Parathyroid adenoma (tissue), 2 donors: ENCODE results near the gene MT1X.
"Not testable (repeated sequence)": the region's sequence is repeated elsewhere in the genome, so short reads cannot be mapped to it uniquely, and the experiment has no call there.

ENCODE experiments used
- H2AFZ ChIP-seq: fragments of 300-600 bp; sonication (generic); one replicate; pipeline ENCODE4 v1.7.0; 2017; ENCODE audit warnings: antibody characterized with exemption, mild to moderate bottlenecking
- H3K27ac ChIP-seq: fragments of 300-600 bp; sonication (generic); one replicate; pipeline ENCODE4 v1.7.0; 2017
- H3K27me3 ChIP-seq: fragments of 300-600 bp; sonication (generic); one replicate; pipeline ENCODE4 v1.7.0; 2017; ENCODE audit warnings: low read length; ENCODE audit not compliant: control insufficient read depth, insufficient read depth
- H3K36me3 ChIP-seq: fragments of 300-600 bp; sonication (generic); one replicate; pipeline ENCODE4 v1.7.0; 2017; ENCODE audit warnings: low read length; ENCODE audit not compliant: control insufficient read depth, insufficient read depth
- H3K4me1 ChIP-seq: fragments of 300-600 bp; sonication (generic); one replicate; pipeline ENCODE4 v1.7.0; 2017; ENCODE audit warnings: control low read depth
- H3K4me2 ChIP-seq: fragments of 300-600 bp; sonication (generic); one replicate; pipeline ENCODE4 v1.7.0; 2017; ENCODE audit warnings: low read length
- H3K4me3 ChIP-seq: fragments of 300-600 bp; sonication (generic); one replicate; pipeline ENCODE4 v1.7.0; 2017; ENCODE audit warnings: low read depth, low read length
- H3K79me2 ChIP-seq: fragments of 300-600 bp; sonication (generic); one replicate; pipeline ENCODE4 v1.7.0; 2017; ENCODE audit warnings: control low read depth
- H3K9ac ChIP-seq: fragments of 300-600 bp; sonication (generic); one replicate; pipeline ENCODE4 v1.7.0; 2017; ENCODE audit warnings: mild to moderate bottlenecking
- H3K9me3 ChIP-seq: fragments of 300-600 bp; sonication (generic); one replicate; pipeline ENCODE4 v1.7.0; 2017; ENCODE audit warnings: low read length; ENCODE audit not compliant: control insufficient read depth
- CTCF ChIP-seq: fragments of 300-600 bp; sonication (generic); IDR thresholded peaks from one replicate; pipeline ENCODE4 v1.7.0; 2017; ENCODE audit warnings: antibody characterized with exemption, mild to moderate bottlenecking
- donor health status: primary hyperparathyroidism.

The MT1X gene

GRCh38 chr16:56672761-56673536, 9.3 kb upstream of the MT1X start:
- Histone ChIP-seq H3K4me3 (no peak overlapping the region), H3K36me3 (no peaks in the 10 kb centered on the region), H2AFZ (no peak overlapping the region), H3K27ac (no peak overlapping the region), H3K27me3 (no peaks in the 10 kb centered on the region), H3K9me3 (no peaks in the 10 kb centered on the region), H3K4me1 (no peaks in the 10 kb centered on the region), H3K4me2 (no peak overlapping the region), H3K79me2 (no peaks in the 10 kb centered on the region), H3K9ac (no peak overlapping the region)
- TF ChIP-seq CTCF = no peak

- no peak overlapping the region for H3K27ac ChIP-seq
- no peak overlapping the region for H3K9ac ChIP-seq
- H3K4me2 ChIP-seq = no peak overlapping the region
- no peaks in the 10 kb centered on the region for H3K9me3 ChIP-seq
- H3K4me1 ChIP-seq = no peaks in the 10 kb centered on the region
- no peak overlapping the region for H3K4me3 ChIP-seq
- H3K36me3 ChIP-seq = no peaks in the 10 kb centered on the region
- H3K79me2 ChIP-seq = no peaks in the 10 kb centered on the region
- TF ChIP-seq CTCF = peak; percentile 82
- no peak overlapping the region for H2AFZ ChIP-seq
- no peaks in the 10 kb centered on the region for H3K27me3 ChIP-seq
These were observed 8.3 kb upstream of the MT1X start for GRCh38 chr16:56673921-56674320.

DNA sequence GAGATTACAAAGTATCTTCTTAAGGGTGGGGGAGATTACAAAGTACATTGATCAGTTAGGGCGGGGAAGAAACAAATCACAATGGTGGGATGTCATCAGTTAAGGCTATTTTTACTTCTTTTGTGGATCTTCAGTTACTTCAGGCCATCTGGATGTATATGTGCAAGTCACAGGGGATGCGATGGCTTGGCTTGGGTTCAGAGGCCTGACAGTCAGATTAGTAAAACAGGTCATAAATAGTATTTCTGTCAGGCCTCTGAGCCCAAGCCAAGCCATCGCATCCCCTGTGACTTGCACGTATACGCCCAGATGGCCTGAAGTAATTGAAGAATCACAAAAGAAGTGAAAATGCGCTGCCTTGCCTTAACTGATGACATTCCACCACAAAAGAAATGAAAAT, 7.7 kb upstream of the MT1X start:
- not testable (repeated sequence) for H3K27ac ChIP-seq, H3K9ac ChIP-seq, H3K4me2 ChIP-seq, H3K79me2 ChIP-seq, H3K4me1 ChIP-seq, H2AFZ ChIP-seq, H3K36me3 ChIP-seq, H3K9me3 ChIP-seq, H3K4me3 ChIP-seq, H3K27me3 ChIP-seq

DNA sequence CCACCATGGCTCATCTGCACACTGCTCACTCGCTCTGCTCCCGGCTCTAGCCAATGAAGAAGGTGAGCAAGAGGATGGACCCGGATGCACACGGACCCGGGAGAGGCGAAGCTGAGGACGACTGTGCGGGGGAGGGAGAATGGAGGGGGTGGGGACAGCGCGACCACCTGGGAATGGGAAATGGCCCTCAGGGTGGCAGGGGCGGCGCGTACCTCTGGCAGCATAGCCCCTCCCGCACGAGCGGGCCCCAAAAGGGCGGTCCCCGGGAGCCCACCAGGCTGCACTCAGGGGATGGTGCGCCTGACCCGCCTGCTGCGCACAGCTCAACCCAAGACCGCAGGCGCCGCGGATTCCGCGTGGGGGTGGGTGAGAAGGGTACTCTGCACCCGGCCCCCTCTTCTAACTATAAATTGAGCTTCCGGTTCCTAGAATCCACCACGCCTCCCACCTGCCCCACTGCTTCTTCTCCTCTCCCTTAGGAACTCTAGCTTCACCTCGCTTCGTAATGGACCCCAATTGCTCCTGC, 6.5 kb upstream of the MT1X start:
- H3K27me3 ChIP-seq = no peaks in the 10 kb centered on the region

GRCh38 chr16:56677474-56677873, 4.8 kb upstream of the MT1X start:
- no peak for TF ChIP-seq CTCF
- H3K36me3 ChIP-seq = no peaks in the 10 kb centered on the region
- no peak overlapping the region for H2AFZ ChIP-seq
- H3K4me1 ChIP-seq = no peaks in the 10 kb centered on the region
- H3K4me3 ChIP-seq = no peak overlapping the region
- no peak overlapping the region for H3K27ac ChIP-seq
- no peak overlapping the region for H3K9ac ChIP-seq
- H3K4me2 ChIP-seq = no peak overlapping the region
- no peaks in the 10 kb centered on the region for H3K9me3 ChIP-seq
- H3K79me2 ChIP-seq = no peaks in the 10 kb centered on the region
- no peaks in the 10 kb centered on the region for H3K27me3 ChIP-seq

More for the DNA sequence above, 6.5 kb upstream of the MT1X start:
- H3K4me1 ChIP-seq = no peaks in the 10 kb centered on the region
- no peak overlapping the region for H3K4me2 ChIP-seq
- H3K27ac ChIP-seq = no peak overlapping the region
- TF ChIP-seq CTCF = no peak
- no peaks in the 10 kb centered on the region for H3K79me2 ChIP-seq
- no peaks in the 10 kb centered on the region for H3K36me3 ChIP-seq
- H3K4me3 ChIP-seq = no peak overlapping the region
- H3K9me3 ChIP-seq = no peaks in the 10 kb centered on the region
- no peak overlapping the region for H3K9ac ChIP-seq
- H2AFZ ChIP-seq = no peak overlapping the region
